K562 (cell line): Measurements from ENCODE around the gene NDUFAF8. TPM values are rescaled to one million over a fixed set of nuclear protein-coding genes. Genes with fewer than 3 reads are reported as not detected.
A peak's percentile ranks its signal among the peaks of the same experiment; 100 is the strongest.

ENCODE experiments used
- GTF2E2 ChIP-seq: fragments of 200-800 bp; sonication (Bioruptor generic); IDR thresholded peaks from 2 replicates; pipeline ENCODE4 v1.6.1; 2016; ENCODE audit warnings: missing genetic modification characterization, missing compliant biosample characterization
- MAX ChIP-seq: sonication (generic); formaldehyde crosslinking; IDR thresholded peaks from 2 replicates; pipeline ENCODE4 v1.9.0; 2022; ENCODE audit warnings: mild to moderate bottlenecking, missing genetic modification reagents
- MIER1 ChIP-seq: fragments of 450-650 bp; IDR thresholded peaks from 2 replicates; pipeline ENCODE4 v1.6.1; 2016; ENCODE audit warnings: antibody characterized with exemption, mild to moderate bottlenecking, low read depth
- PHB2 ChIP-seq: fragments of 450-650 bp; IDR thresholded peaks from 2 replicates; pipeline ENCODE4 v1.6.1; 2017; ENCODE audit warnings: low read depth
- REST ChIP-seq, 2 experiments: fragments of 450-650 bp; formaldehyde crosslinking in 1 of 2; IDR thresholded peaks; 2 replicates each; pipeline versions ENCODE4 v1.4.0 to v1.6.1; 2014 to 2020; ENCODE audit warnings: mild to moderate bottlenecking in 2 of 2, borderline replicate concordance in 1 of 2, low read depth in 1 of 2
- TAF7 ChIP-seq: fragments of 450-650 bp; IDR thresholded peaks from 2 replicates; pipeline ENCODE4 v1.6.1; 2016; ENCODE audit warnings: missing genetic modification characterization, missing compliant biosample characterization
- THRB ChIP-seq: fragments of 450-650 bp; formaldehyde crosslinking; conservative IDR thresholded peaks from 2 replicates; pipeline ENCODE4 v1.4.0; 2022; ENCODE audit warnings: mild to moderate bottlenecking, missing genetic modification characterization
- ZNF407 ChIP-seq: fragments of 450-650 bp; IDR thresholded peaks from 2 replicates; pipeline ENCODE4 v1.6.1; 2016; ENCODE audit warnings: low read depth
- polyA plus RNA-seq, 8 experiments: library from polyadenylated mRNA; depleted of rRNA in 4 of 8; stranded (reverse) in 5 of 8; unstranded in 3 of 8; fragments of >200 nt; fragmentation: Nextera tagmentation in 2 of 8; fragmentation: Illumina TruSeq in 1 of 8; extraction: Ambion mirVana in 2 of 8; extraction: Trizol in 1 of 8; gene quantifications; 2 replicates each; pipeline versions ENCODE4 v1.2.1 to v1.2.3, GENCODE V29; 2011 to 2014; ENCODE audit warnings: inconsistent platforms in 1 of 8, missing spikeins in 1 of 8
- total RNA-seq, 7 experiments: library from RNA; depleted of rRNA in 6 of 7; stranded (reverse); fragments of >200 nt in 6 of 7; fragmentation: Illumina TruSeq in 2 of 7; extraction: Trizol in 2 of 7; gene quantifications; 2 replicates each; pipeline versions ENCODE4 v1.2.1 to v1.2.3, GENCODE V29; 2011 to 2021; ENCODE audit warnings: low replicate concordance in 1 of 7

The NDUFAF8 gene
- total and polyA plus RNA-seq, 9 of the 15 experiments (the other 6 are each of a cell fraction or from before 2014, with no cell fraction given) = 13.5 to 144 (median 90.0) TPM

- peak; percentile 59; the same call in 1 of the 2 replicates for TF ChIP-seq ZNF407
- TF ChIP-seq MAX (CRISPR knock-in tag) = no peak
- TF ChIP-seq MIER1 = 0 out of 2 replicates have a peak, but pooled peaks have one; percentile 29
- no peak for TF ChIP-seq GTF2E2 (tag)
- TF ChIP-seq REST (IDR thresholded peaks at IDR 0.05; ENCODE audit: borderline replicate concordance) = peak; percentile 80
- no peak for TF ChIP-seq REST (CRISPR knock-in tag; IDR thresholded peaks at IDR 0.05; ENCODE audit: low read depth)
- no peak for TF ChIP-seq TAF7 (tag)
- TF ChIP-seq PHB2 = peak; percentile 67
- TF ChIP-seq THRB = peak; percentile 74; the same call in 1 of the 2 replicates
These were observed 14.4 kb downstream of the NDUFAF8 start (continued) for GRCh38 chr17:81253358-81254131.
